Spinal cord (tissue), 10 donors: Measurements from ENCODE around the gene CRADD. TPM values are rescaled to one million over a fixed set of nuclear protein-coding genes. Genes with fewer than 3 reads are reported as not detected.
"Not testable (repeated sequence)": the region's sequence is repeated elsewhere in the genome, so short reads cannot be mapped to it uniquely, and the experiment has no call there.

Experiments used
- DNase-seq, 6 donors: peaks; one replicate each; pipeline versions ENCODE4 v3.0.0 to v3.0.0-alpha.2; 2013 to 2015; ENCODE audit warnings: low spot score in 6 of 6, low read depth in 4 of 6
- H3K27ac ChIP-seq: one replicate; pipeline ENCODE4 v1.5.1; 2013; ENCODE audit warnings: low read depth, low read length, control low read depth
- H3K27me3 ChIP-seq: one replicate; pipeline ENCODE4 v1.6.1; 2013; ENCODE audit warnings: low read length; ENCODE audit not compliant: control insufficient read depth, insufficient read depth
- H3K36me3 ChIP-seq: one replicate; pipeline ENCODE4 v1.6.1; 2013; ENCODE audit warnings: low read length; ENCODE audit not compliant: control insufficient read depth, insufficient read depth
- H3K4me1 ChIP-seq: one replicate; pipeline ENCODE4 v1.6.1; 2013; ENCODE audit warnings: low read length; ENCODE audit not compliant: control insufficient read depth, insufficient read depth
- H3K4me3 ChIP-seq: one replicate; pipeline ENCODE4 v1.5.1; 2013; ENCODE audit warnings: low read depth, low read length, control low read depth
- H3K9me3 ChIP-seq: one replicate; pipeline ENCODE4 v1.6.1; 2013; ENCODE audit warnings: low read length; ENCODE audit not compliant: control insufficient read depth, insufficient read depth
- WGBS: methylation state at CpG from one replicate; pipeline ENCODE4 v1.1.5; 2013; ENCODE audit warnings: missing lambda C conversion rate; ENCODE audit not compliant: insufficient coverage; 5-methylcytosine and 5-hydroxymethylcytosine counted together
- polyA plus RNA-seq, 2 donors: library from polyadenylated mRNA; unstranded; fragments of 120-200 nt; gene quantifications; one replicate each; pipeline ENCODE4 v1.2.1, GENCODE V29; 2013; ENCODE audit not compliant: insufficient read length in 2 of 2
- total RNA-seq, 2 donors: library from RNA; depleted of rRNA in 1 of 2; stranded (reverse); fragments of 120-200 nt in 1 of 2; fragments of >200 nt in 1 of 2; gene quantifications; one replicate each; pipeline versions ENCODE4 v1.2.3 to v1.2.4, GENCODE V29; 2013 to 2014
- donor health status: healthy.

Gene CRADD
- total and polyA plus RNA-seq, 4 donors = 11.2 to 19.9 (median 15.2) TPM

- DNase-seq, H3K36me3 ChIP-seq, H3K27ac ChIP-seq, H3K27me3 ChIP-seq, H3K9me3 ChIP-seq, H3K4me3 ChIP-seq, H3K4me1 ChIP-seq: not testable (repeated sequence)
- WGBS = no CpG with 5 or more reads among the region's 1 CpG
These were observed 34.3 kb downstream of the CRADD start for GRCh38 chr12:93711502-93711901.

GRCh38 chr12:93712200-93712599, 35.0 kb downstream of the CRADD start:
- H3K27me3 ChIP-seq = no peaks in the 10 kb centered on the region
- no peak overlapping the region for H3K4me3 ChIP-seq
- no peaks in the 10 kb centered on the region for H3K9me3 ChIP-seq
- no peaks in the 10 kb centered on the region for H3K36me3 ChIP-seq
- no peak for DNase-seq
- 100% methylated on average over 1 of the region's 3 CpGs for WGBS
- H3K27ac ChIP-seq = no peak overlapping the region
- no peaks in the 10 kb centered on the region for H3K4me1 ChIP-seq

GRCh38 chr12:93713060-93713459, 35.9 kb downstream of the CRADD start:
- Histone ChIP-seq H3K4me3 (no peak overlapping the region), H3K9me3 (no peaks in the 10 kb centered on the region), H3K36me3 (no peaks in the 10 kb centered on the region), H3K4me1 (no peaks in the 10 kb centered on the region), H3K27me3 (no peaks in the 10 kb centered on the region), H3K27ac (no peak overlapping the region)
- no CpG with 5 or more reads among the region's 5 CpGs for WGBS
- DNase-seq = no peak

- no peaks in the 10 kb centered on the region for H3K9me3 ChIP-seq
- WGBS = no CpG with 5 or more reads among the region's 4 CpGs
- H3K27me3 ChIP-seq = no peaks in the 10 kb centered on the region
- no peak overlapping the region for H3K4me3 ChIP-seq
- H3K36me3 ChIP-seq = no peaks in the 10 kb centered on the region
- H3K27ac ChIP-seq = no peak overlapping the region
- no peaks in the 10 kb centered on the region for H3K4me1 ChIP-seq
- no peak for DNase-seq
These were observed 36.6 kb downstream of the CRADD start for GRCh38 chr12:93713800-93714199.

GRCh38 chr12:93714382-93714781, 37.2 kb downstream of the CRADD start:
- Histone ChIP-seq H3K27ac (no peak overlapping the region), H3K4me1 (no peaks in the 10 kb centered on the region), H3K9me3 (no peaks in the 10 kb centered on the region), H3K4me3 (no peak overlapping the region), H3K27me3 (no peaks in the 10 kb centered on the region), H3K36me3 (no peaks in the 10 kb centered on the region)
- 50% methylated on average over 1 of the region's 5 CpGs for WGBS
- DNase-seq = no peak

GRCh38 chr12:93719710-93720109, 42.5 kb downstream of the CRADD start:
- Histone ChIP-seq H3K27ac (no peak overlapping the region), H3K4me1 (no peaks in the 10 kb centered on the region), H3K36me3 (no peaks in the 10 kb centered on the region), H3K27me3 (no peaks in the 10 kb centered on the region), H3K4me3 (no peak overlapping the region), H3K9me3 (peaks cover 4% of the 10 kb centered on the region)
- no CpG with 5 or more reads among the region's 1 CpG for WGBS
- no peak for DNase-seq

GRCh38 chr12:93720559-93720958, 43.4 kb downstream of the CRADD start:
- DNase-seq = no peak
- Histone ChIP-seq H3K27ac (no peak overlapping the region), H3K4me3 (no peak overlapping the region), H3K27me3 (no peaks in the 10 kb centered on the region), H3K9me3 (peaks cover 4% of the 10 kb centered on the region), H3K36me3 (no peaks in the 10 kb centered on the region), H3K4me1 (no peaks in the 10 kb centered on the region)
- no CpG with 5 or more reads among the region's 2 CpGs for WGBS

- WGBS = no CpG with 5 or more reads among the region's 2 CpGs
- no peak for DNase-seq
- Histone ChIP-seq H3K27ac (no peak overlapping the region), H3K9me3 (peaks cover 4% of the 10 kb centered on the region), H3K4me3 (no peak overlapping the region), H3K27me3 (no peaks in the 10 kb centered on the region), H3K4me1 (no peaks in the 10 kb centered on the region), H3K36me3 (no peaks in the 10 kb centered on the region)
These were observed 45.0 kb downstream of the CRADD start for GRCh38 chr12:93722179-93722578.

GRCh38 chr12:93722835-93723567, 45.8 kb downstream of the CRADD start:
- peaks cover 4% of the 10 kb centered on the region for H3K9me3 ChIP-seq
- no peak overlapping the region for H3K27ac ChIP-seq
- H3K36me3 ChIP-seq = no peaks in the 10 kb centered on the region
- H3K4me3 ChIP-seq = no peak overlapping the region
- no peak for DNase-seq
- H3K4me1 ChIP-seq = no peaks in the 10 kb centered on the region
- WGBS = 90% methylated on average over 2 of the region's 4 CpGs
- no peaks in the 10 kb centered on the region for H3K27me3 ChIP-seq

- H3K4me1 ChIP-seq = no peaks in the 10 kb centered on the region
- no peak overlapping the region for H3K4me3 ChIP-seq
- H3K9me3 ChIP-seq = peaks cover 4% of the 10 kb centered on the region
- H3K27ac ChIP-seq = no peak overlapping the region
- H3K27me3 ChIP-seq = no peaks in the 10 kb centered on the region
- WGBS = 90% methylated on average over 3 of the region's 4 CpGs
- DNase-seq = no peak
- no peaks in the 10 kb centered on the region for H3K36me3 ChIP-seq
These were observed 46.4 kb downstream of the CRADD start for GRCh38 chr12:93723568-93723930.
